HEK293 (cell line): Measurements from ENCODE around the gene CMTM2.

ENCODE experiments used
- GFI1B ChIP-seq: fragments of 450-650 bp; formaldehyde crosslinking; IDR thresholded peaks from 2 replicates; pipeline ENCODE4 v1.5.1; 2016; ENCODE audit warnings: missing biosample characterization, missing genetic modification characterization
- GLI2 ChIP-seq: fragments of 450-650 bp; formaldehyde crosslinking; IDR thresholded peaks from 2 replicates; pipeline ENCODE4; 2017; ENCODE audit warnings: missing biosample characterization, missing genetic modification characterization, low read depth, borderline replicate concordance
- GLIS1 ChIP-seq: fragments of 450-650 bp; formaldehyde crosslinking; IDR thresholded peaks from 2 replicates; pipeline ENCODE4 v1.5.1; 2016; ENCODE audit warnings: missing biosample characterization, missing genetic modification characterization
- KLF1 ChIP-seq: fragments of 450-650 bp; formaldehyde crosslinking; IDR thresholded peaks from 2 replicates; pipeline ENCODE4 v1.5.1; 2016; ENCODE audit warnings: missing biosample characterization, missing genetic modification characterization
- KLF7 ChIP-seq: fragments of 450-650 bp; formaldehyde crosslinking; IDR thresholded peaks from 2 replicates; pipeline ENCODE4 v1.5.1; 2016; ENCODE audit warnings: missing biosample characterization, missing genetic modification characterization, borderline replicate concordance
- MYNN ChIP-seq: fragments of 450-650 bp; formaldehyde crosslinking; IDR thresholded peaks from 2 replicates; pipeline ENCODE4 v1.5.1; 2016; ENCODE audit warnings: missing biosample characterization, missing genetic modification characterization, borderline replicate concordance
- SETDB1 ChIP-seq: IDR thresholded peaks from one replicate; pipeline ENCODE4 v1.6.1; 2017; ENCODE audit warnings: mild to moderate bottlenecking, low read length, moderate library complexity, mixed read lengths; ENCODE audit not compliant: insufficient read length
- ZBTB1 ChIP-seq: fragments of 450-650 bp; formaldehyde crosslinking; IDR thresholded peaks from 2 replicates; pipeline ENCODE4 v1.5.1; 2016; ENCODE audit warnings: missing biosample characterization, missing genetic modification characterization
- ZBTB7A ChIP-seq: fragments of 450-650 bp; formaldehyde crosslinking; IDR thresholded peaks from 2 replicates; pipeline ENCODE4 v1.5.1; 2016; ENCODE audit warnings: low read depth, missing biosample characterization, missing genetic modification characterization
- ZNF16 ChIP-seq: fragments of 450-650 bp; formaldehyde crosslinking; IDR thresholded peaks from 2 replicates; pipeline ENCODE4 v1.5.1; 2016; ENCODE audit warnings: low read depth, missing biosample characterization, missing genetic modification characterization
- ZNF221 ChIP-seq: fragments of 450-650 bp; formaldehyde crosslinking; IDR thresholded peaks from 2 replicates; pipeline ENCODE4 v1.5.1; 2017; ENCODE audit warnings: missing biosample characterization, missing genetic modification characterization, borderline replicate concordance
- ZNF302 ChIP-seq: fragments of 450-650 bp; formaldehyde crosslinking; IDR thresholded peaks from 2 replicates; pipeline ENCODE4 v1.5.1; 2016; ENCODE audit warnings: missing biosample characterization, missing genetic modification characterization, low read depth
- ZNF335 ChIP-seq: fragments of 450-650 bp; formaldehyde crosslinking; conservative IDR thresholded peaks from 2 replicates; pipeline ENCODE4 v1.5.1; 2016; ENCODE audit warnings: missing biosample characterization, missing genetic modification characterization
- ZNF350 ChIP-seq: fragments of 450-650 bp; formaldehyde crosslinking; IDR thresholded peaks from 2 replicates; pipeline ENCODE4 v1.5.0; 2017; ENCODE audit warnings: missing biosample characterization, mild to moderate bottlenecking, missing genetic modification characterization
- ZNF366 ChIP-seq: fragments of 450-650 bp; formaldehyde crosslinking; conservative IDR thresholded peaks from 2 replicates; pipeline ENCODE4 v1.5.1; 2016; ENCODE audit warnings: missing biosample characterization, missing genetic modification characterization
- ZNF394 ChIP-seq: fragments of 450-650 bp; formaldehyde crosslinking; IDR thresholded peaks from 2 replicates; pipeline ENCODE4 v1.5.1; 2016; ENCODE audit warnings: missing biosample characterization, missing genetic modification characterization, mild to moderate bottlenecking, moderate library complexity, borderline replicate concordance
- ZNF426 ChIP-seq: fragments of 450-650 bp; formaldehyde crosslinking; IDR thresholded peaks from 2 replicates; pipeline ENCODE4 v1.5.1; 2017; ENCODE audit warnings: missing biosample characterization, missing genetic modification characterization, mild to moderate bottlenecking, inconsistent platforms, moderate library complexity
- ZNF501 ChIP-seq: fragments of 450-650 bp; formaldehyde crosslinking; IDR thresholded peaks from 2 replicates; pipeline ENCODE4 v1.5.1; 2016; ENCODE audit warnings: missing biosample characterization, missing genetic modification characterization
- ZNF514 ChIP-seq: fragments of 450-650 bp; formaldehyde crosslinking; IDR thresholded peaks from 2 replicates; pipeline ENCODE4 v1.5.1; 2016; ENCODE audit warnings: missing biosample characterization, missing genetic modification characterization
- ZNF549 ChIP-seq: fragments of 450-650 bp; IDR thresholded peaks from 2 replicates; pipeline ENCODE4 v1.5.1; 2018; ENCODE audit warnings: missing biosample characterization, missing genetic modification characterization, mild to moderate bottlenecking, inconsistent platforms, moderate library complexity
- ZNF571 ChIP-seq: fragments of 450-650 bp; formaldehyde crosslinking; IDR thresholded peaks from 2 replicates; pipeline ENCODE4 v1.5.0; 2017; ENCODE audit warnings: missing biosample characterization, missing genetic modification characterization
- ZNF658 ChIP-seq: fragments of 450-650 bp; formaldehyde crosslinking; IDR thresholded peaks from 2 replicates; pipeline ENCODE4; 2016; ENCODE audit warnings: missing biosample characterization, missing genetic modification characterization
- ZNF677 ChIP-seq: fragments of 450-650 bp; IDR thresholded peaks from 2 replicates; pipeline ENCODE4 v1.5.0; 2018; ENCODE audit warnings: missing biosample characterization, mild to moderate bottlenecking, missing genetic modification characterization, moderate library complexity
- ZNF707 ChIP-seq: fragments of 450-650 bp; formaldehyde crosslinking; IDR thresholded peaks from 2 replicates; pipeline ENCODE4 v1.5.1; 2016; ENCODE audit warnings: missing biosample characterization, missing genetic modification characterization
- ZNF747 ChIP-seq: fragments of 450-650 bp; formaldehyde crosslinking; IDR thresholded peaks from 2 replicates; pipeline ENCODE4 v1.5.1; 2016; ENCODE audit warnings: missing biosample characterization, missing genetic modification characterization
- ZNF830 ChIP-seq: fragments of 450-650 bp; IDR thresholded peaks from 2 replicates; pipeline ENCODE4 v1.5.0; 2018; ENCODE audit warnings: missing biosample characterization, missing genetic modification characterization, low read depth, mild to moderate bottlenecking, moderate library complexity
- ZNF837 ChIP-seq: fragments of 450-650 bp; formaldehyde crosslinking; IDR thresholded peaks from 2 replicates; pipeline ENCODE4 v1.5.1; 2016; ENCODE audit warnings: missing biosample characterization, missing genetic modification characterization
- ZSCAN23 ChIP-seq: fragments of 450-650 bp; formaldehyde crosslinking; IDR thresholded peaks from 2 replicates; pipeline ENCODE4 v1.5.1; 2016; ENCODE audit warnings: missing biosample characterization, missing genetic modification characterization
- TF ChIP-seq, protein P1 (sequence below): fragments of 450-650 bp; formaldehyde crosslinking; IDR thresholded peaks from 2 replicates; pipeline ENCODE4 v1.5.1; 2016; ENCODE audit warnings: missing biosample characterization, missing genetic modification characterization
- TF ChIP-seq, protein P2 (sequence below): fragments of 450-650 bp; formaldehyde crosslinking; IDR thresholded peaks from 2 replicates; pipeline ENCODE4 v1.5.1; 2016; ENCODE audit warnings: missing biosample characterization, missing genetic modification characterization
- TF ChIP-seq, protein P3 (sequence below): fragments of 450-650 bp; formaldehyde crosslinking; IDR thresholded peaks from 2 replicates; pipeline ENCODE4 v1.5.1; 2016; ENCODE audit warnings: missing biosample characterization, missing genetic modification characterization
- TF ChIP-seq, protein P4 (sequence below): fragments of 450-650 bp; formaldehyde crosslinking; IDR thresholded peaks from 2 replicates; pipeline ENCODE4 v1.5.1; 2016; ENCODE audit warnings: missing biosample characterization, missing genetic modification characterization, low read depth

Gene CMTM2

DNA sequence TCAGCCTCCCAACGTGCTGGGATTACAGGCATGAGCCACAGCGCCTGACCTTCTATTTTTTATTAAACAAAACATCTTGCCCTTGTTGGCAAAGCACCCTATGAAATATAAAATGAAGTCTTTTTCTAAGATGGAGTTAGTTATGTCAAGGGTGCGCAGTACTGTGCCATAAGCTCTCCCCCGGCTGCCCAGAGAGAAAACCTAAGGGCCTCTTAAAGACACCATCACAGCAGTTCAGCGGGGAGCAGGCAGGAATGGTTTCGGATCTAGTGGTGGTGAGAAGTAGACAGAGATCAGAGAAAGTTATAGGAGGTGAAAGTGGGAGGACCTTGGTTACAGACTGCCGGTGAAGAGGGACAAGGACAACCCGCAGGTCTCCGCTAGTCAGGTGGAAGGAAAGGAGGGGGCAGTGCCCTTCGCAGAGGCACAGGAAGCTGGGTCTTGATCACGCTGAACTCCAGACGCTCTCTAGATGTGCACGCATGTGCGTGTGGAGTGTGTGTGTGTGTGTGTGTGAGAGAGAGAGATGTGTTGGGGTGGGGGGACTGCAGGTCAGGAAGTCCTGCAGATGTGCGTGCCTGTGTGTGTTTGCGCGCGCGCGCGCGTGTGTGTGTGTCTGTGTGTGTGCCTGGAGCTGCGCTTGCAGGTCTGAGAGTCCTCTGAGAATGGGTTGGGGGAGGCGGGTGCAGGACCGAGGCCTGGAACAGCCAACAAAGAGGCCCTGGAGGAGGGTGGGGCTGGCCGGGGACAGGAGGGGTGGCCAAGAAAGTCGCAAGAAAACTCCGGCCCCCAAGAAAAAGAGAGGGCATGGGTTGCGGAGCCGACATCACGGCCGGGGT lies 24.5 kb downstream of the CMTM2 start (continued):
- TF ChIP-seq KLF7 (tag by site-specific recombination) (0 out of 2 replicates have a peak, but pooled peaks have one; percentile 27), ZNF366 (tag by site-specific recombination) (peak; percentile 75), GLI2 (tag by site-specific recombination) (no peak), ZNF677 (no peak), ZNF837 (tag by site-specific recombination) (no peak; the same call in 1 of the 2 replicates), ZNF514 (tag by site-specific recombination) (no peak), ZNF549 (no peak), ZNF394 (tag by site-specific recombination) (no peak), ZNF747 (tag by site-specific recombination) (no peak), ZNF426 (tag by site-specific recombination) (no peak), ZNF830 (tag by site-specific recombination) (no peak), ZNF501 (0 out of 2 replicates have a peak, but pooled peaks have one; percentile 78), GLIS1 (tag by site-specific recombination) (no peak), KLF1 (tag by site-specific recombination) (peak; percentile 59; the same call in 1 of the 2 replicates), ZBTB7A (tag by site-specific recombination) (peak; percentile 79; the same call in 1 of the 2 replicates), ZNF707 (tag by site-specific recombination) (no peak), ZNF571 (tag by site-specific recombination) (no peak), ZNF335 (peak; percentile 100), GFI1B (peak; percentile 54; the same call in 1 of the 2 replicates), ZNF350 (tag by site-specific recombination) (no peak), ZNF221 (no peak), SETDB1 (no peak), ZNF658 (tag by site-specific recombination) (no peak), ZSCAN23 (tag by site-specific recombination) (no peak), MYNN (no peak), ZBTB1 (tag by site-specific recombination) (no peak), ZNF302 (tag by site-specific recombination) (no peak), ZNF16 (tag by site-specific recombination) (no peak)
- TF ChIP-seq, protein P1, sequence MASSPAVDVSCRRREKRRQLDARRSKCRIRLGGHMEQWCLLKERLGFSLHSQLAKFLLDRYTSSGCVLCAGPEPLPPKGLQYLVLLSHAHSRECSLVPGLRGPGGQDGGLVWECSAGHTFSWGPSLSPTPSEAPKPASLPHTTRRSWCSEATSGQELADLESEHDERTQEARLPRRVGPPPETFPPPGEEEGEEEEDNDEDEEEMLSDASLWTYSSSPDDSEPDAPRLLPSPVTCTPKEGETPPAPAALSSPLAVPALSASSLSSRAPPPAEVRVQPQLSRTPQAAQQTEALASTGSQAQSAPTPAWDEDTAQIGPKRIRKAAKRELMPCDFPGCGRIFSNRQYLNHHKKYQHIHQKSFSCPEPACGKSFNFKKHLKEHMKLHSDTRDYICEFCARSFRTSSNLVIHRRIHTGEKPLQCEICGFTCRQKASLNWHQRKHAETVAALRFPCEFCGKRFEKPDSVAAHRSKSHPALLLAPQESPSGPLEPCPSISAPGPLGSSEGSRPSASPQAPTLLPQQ (tag by site-specific recombination), result peak; percentile 83
- TF ChIP-seq, protein P2, sequence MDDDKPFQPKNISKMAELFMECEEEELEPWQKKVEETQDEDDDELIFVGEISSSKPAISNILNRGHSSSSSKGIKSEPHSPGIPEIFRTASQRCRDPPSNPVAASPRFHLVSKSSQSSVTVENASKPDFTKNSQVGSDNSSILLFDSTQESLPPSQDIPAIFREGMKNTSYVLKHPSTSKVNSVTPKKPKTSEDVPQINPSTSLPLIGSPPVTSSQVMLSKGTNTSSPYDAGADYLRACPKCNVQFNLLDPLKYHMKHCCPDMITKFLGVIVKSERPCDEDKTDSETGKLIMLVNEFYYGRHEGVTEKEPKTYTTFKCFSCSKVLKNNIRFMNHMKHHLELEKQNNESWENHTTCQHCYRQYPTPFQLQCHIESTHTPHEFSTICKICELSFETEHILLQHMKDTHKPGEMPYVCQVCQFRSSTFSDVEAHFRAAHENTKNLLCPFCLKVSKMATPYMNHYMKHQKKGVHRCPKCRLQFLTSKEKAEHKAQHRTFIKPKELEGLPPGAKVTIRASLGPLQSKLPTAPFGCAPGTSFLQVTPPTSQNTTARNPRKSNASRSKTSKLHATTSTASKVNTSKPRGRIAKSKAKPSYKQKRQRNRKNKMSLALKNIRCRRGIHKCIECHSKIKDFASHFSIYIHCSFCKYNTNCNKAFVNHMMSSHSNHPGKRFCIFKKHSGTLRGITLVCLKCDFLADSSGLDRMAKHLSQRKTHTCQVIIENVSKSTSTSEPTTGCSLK (tag by site-specific recombination), result no peak
- TF ChIP-seq, protein P3, sequence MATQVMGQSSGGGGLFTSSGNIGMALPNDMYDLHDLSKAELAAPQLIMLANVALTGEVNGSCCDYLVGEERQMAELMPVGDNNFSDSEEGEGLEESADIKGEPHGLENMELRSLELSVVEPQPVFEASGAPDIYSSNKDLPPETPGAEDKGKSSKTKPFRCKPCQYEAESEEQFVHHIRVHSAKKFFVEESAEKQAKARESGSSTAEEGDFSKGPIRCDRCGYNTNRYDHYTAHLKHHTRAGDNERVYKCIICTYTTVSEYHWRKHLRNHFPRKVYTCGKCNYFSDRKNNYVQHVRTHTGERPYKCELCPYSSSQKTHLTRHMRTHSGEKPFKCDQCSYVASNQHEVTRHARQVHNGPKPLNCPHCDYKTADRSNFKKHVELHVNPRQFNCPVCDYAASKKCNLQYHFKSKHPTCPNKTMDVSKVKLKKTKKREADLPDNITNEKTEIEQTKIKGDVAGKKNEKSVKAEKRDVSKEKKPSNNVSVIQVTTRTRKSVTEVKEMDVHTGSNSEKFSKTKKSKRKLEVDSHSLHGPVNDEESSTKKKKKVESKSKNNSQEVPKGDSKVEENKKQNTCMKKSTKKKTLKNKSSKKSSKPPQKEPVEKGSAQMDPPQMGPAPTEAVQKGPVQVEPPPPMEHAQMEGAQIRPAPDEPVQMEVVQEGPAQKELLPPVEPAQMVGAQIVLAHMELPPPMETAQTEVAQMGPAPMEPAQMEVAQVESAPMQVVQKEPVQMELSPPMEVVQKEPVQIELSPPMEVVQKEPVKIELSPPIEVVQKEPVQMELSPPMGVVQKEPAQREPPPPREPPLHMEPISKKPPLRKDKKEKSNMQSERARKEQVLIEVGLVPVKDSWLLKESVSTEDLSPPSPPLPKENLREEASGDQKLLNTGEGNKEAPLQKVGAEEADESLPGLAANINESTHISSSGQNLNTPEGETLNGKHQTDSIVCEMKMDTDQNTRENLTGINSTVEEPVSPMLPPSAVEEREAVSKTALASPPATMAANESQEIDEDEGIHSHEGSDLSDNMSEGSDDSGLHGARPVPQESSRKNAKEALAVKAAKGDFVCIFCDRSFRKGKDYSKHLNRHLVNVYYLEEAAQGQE (tag by site-specific recombination), result no peak; the same call in 1 of the 2 replicates
- TF ChIP-seq, protein P4, sequence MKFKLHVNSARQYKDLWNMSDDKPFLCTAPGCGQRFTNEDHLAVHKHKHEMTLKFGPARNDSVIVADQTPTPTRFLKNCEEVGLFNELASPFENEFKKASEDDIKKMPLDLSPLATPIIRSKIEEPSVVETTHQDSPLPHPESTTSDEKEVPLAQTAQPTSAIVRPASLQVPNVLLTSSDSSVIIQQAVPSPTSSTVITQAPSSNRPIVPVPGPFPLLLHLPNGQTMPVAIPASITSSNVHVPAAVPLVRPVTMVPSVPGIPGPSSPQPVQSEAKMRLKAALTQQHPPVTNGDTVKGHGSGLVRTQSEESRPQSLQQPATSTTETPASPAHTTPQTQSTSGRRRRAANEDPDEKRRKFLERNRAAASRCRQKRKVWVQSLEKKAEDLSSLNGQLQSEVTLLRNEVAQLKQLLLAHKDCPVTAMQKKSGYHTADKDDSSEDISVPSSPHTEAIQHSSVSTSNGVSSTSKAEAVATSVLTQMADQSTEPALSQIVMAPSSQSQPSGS (tag by site-specific recombination), result no peak
